Trophoblast cell (in vitro differentiated cells and primary cell): ENCODE results near the gene CHURC1.

Experiments used
- DNase-seq, 2 donors: peaks; one replicate each; pipeline ENCODE4 v3.0.0-alpha.2; 2016
- H2AFZ ChIP-seq: 2 replicates; pipeline ENCODE4 v1.6.1; 2013; ENCODE audit warnings: low read length, moderate library complexity, mild to moderate bottlenecking; ENCODE audit not compliant: insufficient read depth, poor library complexity
- H2AK5ac ChIP-seq: 2 replicates; pipeline ENCODE4 v1.6.1; 2013; ENCODE audit warnings: mild to moderate bottlenecking, low read length
- H2BK120ac ChIP-seq: 2 replicates; pipeline ENCODE4 v1.6.1; 2013; ENCODE audit warnings: low read length, mild to moderate bottlenecking, moderate library complexity; ENCODE audit not compliant: insufficient read depth, poor library complexity
- H2BK12ac ChIP-seq: 2 replicates; pipeline ENCODE4 v1.6.1; 2013; ENCODE audit warnings: mild to moderate bottlenecking, low read length, moderate library complexity
- H2BK5ac ChIP-seq: 2 replicates; pipeline ENCODE4 v1.6.1; 2013; ENCODE audit warnings: low read length, low read depth, moderate library complexity, mild to moderate bottlenecking; ENCODE audit not compliant: poor library complexity
- H3K14ac ChIP-seq: 2 replicates; pipeline ENCODE4 v1.6.1; 2013; ENCODE audit warnings: mild to moderate bottlenecking, low read length
- H3K18ac ChIP-seq: 2 replicates; pipeline ENCODE4 v1.6.1; 2013; ENCODE audit warnings: mild to moderate bottlenecking, low read length
- H3K23ac ChIP-seq: 2 replicates; pipeline ENCODE4 v1.6.1; 2013; ENCODE audit warnings: low read length
- H3K27ac ChIP-seq: 2 replicates; pipeline ENCODE4 v1.5.1; 2013; ENCODE audit warnings: low read depth, mild to moderate bottlenecking, inconsistent platforms, low read length, moderate library complexity
- H3K27me3 ChIP-seq: 2 replicates; pipeline ENCODE4 v1.6.1; 2013; ENCODE audit warnings: inconsistent platforms, mild to moderate bottlenecking, low read length, moderate library complexity; ENCODE audit not compliant: insufficient read depth
- H3K36me3 ChIP-seq, 2 experiments: 1 replicate in 1 of 2; 2 replicates in 1 of 2; pipeline ENCODE4 v1.6.1; 2013; ENCODE audit warnings: low read length in 2 of 2, mild to moderate bottlenecking in 2 of 2, moderate library complexity in 1 of 2; ENCODE audit not compliant: insufficient read depth in 2 of 2, control insufficient read depth in 1 of 2
- H3K4ac ChIP-seq: 2 replicates; pipeline ENCODE4 v1.6.1; 2013; ENCODE audit warnings: low read depth, mild to moderate bottlenecking, low read length, moderate library complexity
- H3K4me1 ChIP-seq, 2 experiments: 1 replicate in 1 of 2; 2 replicates in 1 of 2; pipeline ENCODE4 v1.6.1; 2013; ENCODE audit warnings: low read length in 2 of 2, mild to moderate bottlenecking in 2 of 2, moderate library complexity in 1 of 2; ENCODE audit not compliant: insufficient read depth in 2 of 2, control insufficient read depth in 1 of 2
- H3K4me2 ChIP-seq: 2 replicates; pipeline ENCODE4 v1.6.1; 2013; ENCODE audit warnings: inconsistent platforms, mild to moderate bottlenecking, low read length, moderate library complexity
- H3K4me3 ChIP-seq: 2 replicates; pipeline ENCODE4 v1.5.1; 2013; ENCODE audit warnings: mild to moderate bottlenecking, low read depth, low read length, inconsistent platforms
- H3K79me1 ChIP-seq: one replicate; pipeline ENCODE4 v1.6.1; 2013; ENCODE audit warnings: low read length
- H3K79me2 ChIP-seq: 2 replicates; pipeline ENCODE4 v1.6.1; 2013; ENCODE audit warnings: low read length, mild to moderate bottlenecking; ENCODE audit not compliant: control insufficient read depth, insufficient read depth, poor library complexity
- H3K9ac ChIP-seq: 2 replicates; pipeline ENCODE4 v1.6.1; 2013; ENCODE audit warnings: mild to moderate bottlenecking, low read length
- H3K9me3 ChIP-seq: 2 replicates; pipeline ENCODE4 v1.6.1; 2013; ENCODE audit warnings: low read depth, mild to moderate bottlenecking, control low read depth, inconsistent platforms, low read length; ENCODE audit not compliant: insufficient read depth
- H4K12ac ChIP-seq: 2 replicates; pipeline ENCODE4 v1.6.1; 2013; ENCODE audit warnings: low read depth, mild to moderate bottlenecking, low read length, moderate library complexity
- H4K8ac ChIP-seq: 2 replicates; pipeline ENCODE4 v1.6.1; 2013; ENCODE audit warnings: low read depth, mild to moderate bottlenecking, low read length, moderate library complexity
- H4K91ac ChIP-seq: one replicate; pipeline ENCODE4 v1.6.1; 2013; ENCODE audit warnings: low read depth, mild to moderate bottlenecking, low read length, moderate library complexity
- WGBS: extraction: QIAGEN DNeasy Blood & Tissue Kit; methylation state at CpG from one replicate; pipeline ENCODE4 v1.1.7; 2013; ENCODE audit warnings: missing lambda C conversion rate; ENCODE audit not compliant: insufficient read length, insufficient coverage; ENCODE audit errors: extremely low coverage; 5-methylcytosine and 5-hydroxymethylcytosine counted together

The CHURC1 gene

DNA sequence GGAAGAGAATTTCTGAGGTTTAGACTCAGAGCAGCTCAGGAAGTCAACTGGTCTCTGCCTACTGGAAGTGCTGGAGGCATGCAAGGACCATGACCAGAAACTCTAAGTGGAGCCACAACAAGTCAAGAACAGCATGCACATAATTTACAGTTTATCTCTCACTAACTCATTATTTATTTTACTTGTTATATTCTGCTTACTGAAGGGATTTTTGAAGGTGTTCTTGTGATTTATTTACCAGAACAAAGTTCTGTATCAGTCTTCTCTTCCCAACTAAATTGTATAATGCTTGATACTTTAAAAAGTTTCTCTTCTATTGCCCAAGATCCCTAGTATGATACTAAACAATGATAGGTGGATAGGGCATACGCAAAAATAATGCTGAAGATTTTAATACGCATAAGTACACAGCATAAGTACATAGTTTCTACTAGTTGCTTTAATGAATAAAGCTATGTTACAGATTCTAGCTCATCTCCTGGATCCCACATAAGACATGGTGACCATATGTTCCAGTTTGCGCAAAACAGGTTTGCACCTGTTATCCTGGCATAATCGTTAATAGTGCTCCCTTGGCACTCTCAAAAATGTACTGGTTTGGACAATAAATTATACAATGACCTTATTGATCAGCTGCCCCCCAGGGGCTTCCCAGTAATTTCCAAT, 22.9 kb upstream of the CHURC1 start:
- Histone ChIP-seq H3K14ac (no peak overlapping the region), H3K27ac (no peak overlapping the region), H3K9me3 (no peaks in the 10 kb centered on the region), H3K27me3 (no peaks in the 10 kb centered on the region), H3K9ac (no peak overlapping the region), H2BK12ac (no peak overlapping the region), H3K4me3 (no peak overlapping the region), H3K79me2 (no peaks in the 10 kb centered on the region), H3K4me2 (no peak overlapping the region), H4K91ac (no peak overlapping the region), H3K79me1 (no peaks in the 10 kb centered on the region), H4K12ac (no peak overlapping the region), H2BK5ac (no peak overlapping the region), H2AK5ac (no peak overlapping the region), H3K23ac (no peak overlapping the region), H3K4me1 (no peaks in the 10 kb centered on the region), H2BK120ac (no peak overlapping the region), H2AFZ (no peak overlapping the region), H3K18ac (no peak overlapping the region), H3K36me3 (no peaks in the 10 kb centered on the region), H3K4ac (no peak overlapping the region), H4K8ac (no peak overlapping the region)
- DNase-seq = no peak
- no CpG with 5 or more reads among the region's 4 CpGs for WGBS

GRCh38 chr14:64891839-64892375, 22.3 kb upstream of the CHURC1 start:
- Histone ChIP-seq H3K79me1 (no peaks in the 10 kb centered on the region), H3K4me2 (no peak overlapping the region), H2BK5ac (no peak overlapping the region), H3K36me3 (no peaks in the 10 kb centered on the region), H4K91ac (no peak overlapping the region), H3K23ac (no peak overlapping the region), H3K9me3 (no peaks in the 10 kb centered on the region), H3K27ac (no peak overlapping the region), H2AK5ac (no peak overlapping the region), H3K4me1 (no peaks in the 10 kb centered on the region), H2BK12ac (no peak overlapping the region), H3K14ac (no peak overlapping the region), H4K12ac (no peak overlapping the region), H3K27me3 (no peaks in the 10 kb centered on the region), H3K18ac (no peak overlapping the region), H2BK120ac (no peak overlapping the region), H4K8ac (no peak overlapping the region), H3K4ac (no peak overlapping the region), H2AFZ (no peak overlapping the region), H3K79me2 (no peaks in the 10 kb centered on the region), H3K4me3 (no peak overlapping the region), H3K9ac (no peak overlapping the region)
- DNase-seq = peak; percentile 18 to 73
- WGBS = no CpG with 5 or more reads among the region's 2 CpGs

- Histone ChIP-seq H4K12ac (no peak overlapping the region), H3K18ac (no peak overlapping the region), H3K36me3 (no peaks in the 10 kb centered on the region), H2BK120ac (no peak overlapping the region), H2AFZ (no peak overlapping the region), H2BK5ac (no peak overlapping the region), H3K4me3 (no peak overlapping the region), H3K9ac (no peak overlapping the region), H3K4ac (no peak overlapping the region), H3K4me1 (no peaks in the 10 kb centered on the region), H2BK12ac (no peak overlapping the region), H3K9me3 (no peaks in the 10 kb centered on the region), H2AK5ac (no peak overlapping the region), H4K91ac (no peak overlapping the region), H3K27ac (no peak overlapping the region), H3K79me2 (no peaks in the 10 kb centered on the region), H4K8ac (no peak overlapping the region), H3K14ac (no peak overlapping the region), H3K79me1 (no peaks in the 10 kb centered on the region), H3K23ac (no peak overlapping the region), H3K27me3 (no peaks in the 10 kb centered on the region), H3K4me2 (no peak overlapping the region)
- DNase-seq = no peak
- WGBS = no CpG with 5 or more reads among the region's 1 CpG
Measured at GRCh38 chr14:64899958-64900357, 14.3 kb upstream of the CHURC1 start.

DNA sequence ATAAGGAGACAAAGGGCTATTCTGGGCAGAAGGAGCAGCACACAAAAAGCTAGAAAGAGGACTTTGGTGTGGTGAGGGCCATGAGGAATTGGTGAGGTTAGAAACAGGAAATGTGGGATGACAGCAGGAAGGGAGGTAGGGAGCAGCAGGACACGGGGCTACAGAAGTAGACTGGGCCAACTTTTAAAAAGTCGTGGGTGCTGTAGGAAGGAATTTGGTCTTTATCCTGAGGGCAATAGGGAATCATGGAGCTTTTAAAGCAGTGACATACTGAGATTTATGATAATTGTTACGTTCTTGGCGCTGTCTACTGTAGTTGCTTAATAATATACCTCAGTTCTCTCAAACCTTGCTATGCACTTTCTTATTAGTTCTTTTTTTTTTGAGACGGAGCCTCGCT, 8.2 kb upstream of the CHURC1 start:
- Histone ChIP-seq H3K4me1 (no peaks in the 10 kb centered on the region), H2BK12ac (no peak overlapping the region), H3K79me1 (no peaks in the 10 kb centered on the region), H2BK120ac (no peak overlapping the region), H3K27ac (no peak overlapping the region), H3K79me2 (no peaks in the 10 kb centered on the region), H2BK5ac (no peak overlapping the region), H4K8ac (no peak overlapping the region), H2AFZ (no peak overlapping the region), H4K12ac (no peak overlapping the region), H3K9ac (no peak overlapping the region), H2AK5ac (no peak overlapping the region), H3K4me2 (no peak overlapping the region), H3K18ac (no peak overlapping the region), H3K23ac (no peak overlapping the region), H3K14ac (no peak overlapping the region), H3K27me3 (no peaks in the 10 kb centered on the region), H3K4me3 (no peak overlapping the region), H3K9me3 (no peaks in the 10 kb centered on the region), H3K4ac (no peak overlapping the region), H3K36me3 (no peaks in the 10 kb centered on the region), H4K91ac (no peak overlapping the region)
- no peak for DNase-seq
- no CpG with 5 or more reads among the region's 6 CpGs for WGBS
